ENCODE results near the gene PRDX5.

The PRDX5 gene

DNA sequence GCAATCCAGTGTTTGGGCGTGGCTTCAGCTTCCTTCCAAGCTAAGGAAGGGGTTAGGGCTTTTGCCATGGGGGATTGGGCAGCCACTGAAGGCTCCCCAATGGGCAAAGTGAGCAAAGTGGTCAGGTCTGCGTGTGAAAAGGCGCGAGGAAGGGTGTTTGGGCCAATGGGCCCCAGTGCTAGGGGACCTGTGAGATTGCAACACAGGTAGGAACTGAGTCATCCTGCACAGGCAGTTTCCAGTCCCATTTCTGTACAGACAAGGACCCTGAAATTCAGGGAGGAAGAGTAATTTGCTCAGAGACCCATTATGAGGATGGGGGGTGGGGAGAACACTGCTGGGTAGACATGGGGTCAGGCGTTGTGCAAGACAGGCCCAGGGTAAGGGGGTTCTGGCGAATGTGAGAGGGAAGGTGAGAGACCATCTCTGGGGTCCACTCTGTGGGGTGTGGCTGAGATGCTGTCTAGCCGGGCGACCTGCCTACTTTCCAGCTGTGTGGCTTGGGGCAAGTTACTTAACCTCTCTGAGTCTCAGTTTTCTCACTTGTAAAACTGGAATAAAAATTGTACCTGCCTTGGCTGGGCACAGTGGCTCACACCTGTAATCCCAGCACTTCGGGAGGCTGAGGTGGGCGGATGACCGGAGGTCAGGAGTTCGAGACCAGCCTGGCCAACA lies 29.4 kb downstream of the PRDX5 start:
- H3K27me3 Mint-ChIP-seq = no peaks in the 10 kb centered on the region
- H3K9me3 Mint-ChIP-seq = no peaks in the 10 kb centered on the region
- intact Hi-C loops (cut with micrococcal nuclease) = no loop called here
- no peak overlapping the region for H3K27ac Mint-ChIP-seq
- no peak overlapping the region for H3K4me3 Mint-ChIP-seq
- peaks cover 94% of the 10 kb centered on the region for H3K36me3 Mint-ChIP-seq (ENCODE audit: low read depth)
- peaks cover 44% of the 10 kb centered on the region for H3K4me1 Mint-ChIP-seq (ENCODE audit: low read depth)

DNA sequence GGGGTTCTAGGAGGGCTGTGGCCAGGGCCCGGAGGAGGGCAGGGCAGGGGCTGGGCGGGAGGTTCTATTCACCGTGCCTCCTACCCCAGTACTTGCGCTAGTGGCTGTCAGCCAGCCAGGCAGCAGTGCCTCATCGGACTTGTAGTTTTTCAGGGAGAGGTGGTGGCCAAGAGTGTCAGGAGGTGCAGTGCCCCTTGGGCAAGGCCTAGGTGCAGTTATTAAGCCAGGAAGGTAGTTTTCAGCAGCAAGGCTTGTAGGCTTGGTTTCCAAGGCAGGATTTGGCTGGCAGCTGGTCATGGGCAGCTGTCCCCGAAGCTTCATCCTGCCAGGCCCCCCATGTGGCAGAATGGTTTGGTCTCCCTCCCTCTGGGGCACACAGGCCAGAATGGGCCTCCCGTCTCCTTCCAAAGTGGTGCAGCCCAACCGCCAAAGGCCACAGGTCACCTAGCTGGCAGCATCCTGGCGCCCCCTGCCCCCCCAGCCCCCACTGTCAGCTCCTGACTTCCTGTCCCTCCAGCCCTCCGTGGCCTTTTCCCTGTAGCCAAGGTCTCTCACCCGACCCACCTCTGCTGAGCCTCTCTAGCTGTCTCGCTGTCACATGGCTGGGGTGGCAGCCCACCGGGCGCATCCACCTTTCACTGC lies 30.6 kb downstream of the PRDX5 start:
- intact Hi-C loops (cut with micrococcal nuclease) = no loop called here
- H3K4me1 Mint-ChIP-seq (ENCODE audit: low read depth) = peaks cover 32% of the 10 kb centered on the region
- H3K4me3 Mint-ChIP-seq = no peak overlapping the region
- no peaks in the 10 kb centered on the region for H3K9me3 Mint-ChIP-seq
- H3K36me3 Mint-ChIP-seq (ENCODE audit: low read depth) = peaks cover 94% of the 10 kb centered on the region
- no peak overlapping the region for H3K27ac Mint-ChIP-seq
- no peaks in the 10 kb centered on the region for H3K27me3 Mint-ChIP-seq

DNA sequence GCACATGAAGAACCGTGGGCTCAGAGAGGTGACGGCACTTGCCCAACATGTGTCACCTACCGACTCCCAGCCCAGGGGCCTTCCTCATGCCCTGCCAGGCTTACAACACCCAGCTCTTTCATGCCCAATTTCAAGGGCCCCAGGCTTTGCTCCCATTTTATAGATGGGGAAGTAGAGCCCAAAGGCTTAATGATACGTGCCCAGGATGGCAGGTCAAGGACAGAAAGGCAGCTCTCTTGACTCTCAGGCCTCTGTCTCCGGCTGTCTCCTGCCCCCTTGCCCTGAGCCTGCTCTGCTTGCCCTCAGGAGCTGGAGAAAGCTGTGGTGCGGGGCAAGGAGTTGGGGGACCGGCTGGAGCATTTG lies 31.1 kb downstream of the PRDX5 start:
- intact Hi-C loops (cut with micrococcal nuclease) = no loop called here
- Mint-ChIP-seq H3K36me3 (ENCODE audit: low read depth) (peaks cover 94% of the 10 kb centered on the region), H3K4me1 (ENCODE audit: low read depth) (peaks cover 32% of the 10 kb centered on the region), H3K27ac (no peak overlapping the region), H3K9me3 (no peaks in the 10 kb centered on the region), H3K4me3 (no peak overlapping the region), H3K27me3 (no peaks in the 10 kb centered on the region)

DNA sequence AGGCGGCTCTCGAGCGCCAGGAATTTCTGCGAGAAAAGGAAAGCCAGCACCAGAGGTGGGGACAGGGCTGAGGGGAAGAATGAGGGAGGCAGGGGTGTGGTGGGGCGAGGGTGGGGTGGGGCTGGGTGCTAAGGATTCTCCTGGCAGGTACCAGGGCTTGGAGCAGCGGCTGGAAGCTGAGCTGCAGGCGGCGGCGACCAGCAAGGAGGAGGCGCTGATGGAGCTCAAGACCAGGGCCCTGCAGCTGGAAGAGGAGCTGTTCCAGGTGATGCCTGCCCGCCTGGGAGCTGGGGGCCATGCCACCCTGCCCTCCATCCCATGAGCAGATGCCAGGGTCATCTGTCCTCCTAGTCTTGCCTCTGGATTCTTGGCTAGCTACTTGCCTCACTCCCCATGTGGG lies 31.5 kb downstream of the PRDX5 start:
- Mint-ChIP-seq H3K27me3 (no peaks in the 10 kb centered on the region), H3K4me1 (ENCODE audit: low read depth) (peaks cover 29% of the 10 kb centered on the region), H3K4me3 (no peak overlapping the region), H3K36me3 (ENCODE audit: low read depth) (peaks cover 94% of the 10 kb centered on the region), H3K9me3 (no peaks in the 10 kb centered on the region), H3K27ac (no peak overlapping the region)
- intact Hi-C loops (cut with micrococcal nuclease) = no loop called here

DNA sequence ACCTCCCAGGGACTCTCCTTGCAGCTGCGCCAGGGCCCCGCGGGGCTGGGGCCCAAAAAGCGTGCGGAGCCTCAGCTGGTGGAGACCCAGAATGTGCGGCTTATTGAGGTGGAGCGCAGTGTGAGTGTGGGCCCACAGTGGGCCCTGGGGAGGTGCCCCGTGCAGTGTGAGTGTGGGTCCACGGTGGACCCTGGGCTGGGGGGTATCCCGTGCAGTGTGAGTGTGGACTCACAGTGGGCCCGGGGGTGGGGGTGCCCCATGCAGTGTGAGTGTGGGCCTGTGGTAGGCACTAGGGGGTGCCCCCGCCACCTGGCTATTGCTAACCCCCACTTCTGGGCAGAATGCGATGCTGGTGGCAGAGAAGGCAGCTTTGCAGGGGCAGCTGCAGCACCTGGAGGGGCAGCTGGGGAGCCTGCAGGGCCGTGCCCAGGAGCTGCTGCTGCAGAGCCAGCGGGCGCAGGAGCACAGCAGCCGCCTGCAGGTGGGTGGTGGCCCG lies 33.3 kb downstream of the PRDX5 start:
- Mint-ChIP-seq H3K27ac (no peak overlapping the region), H3K4me3 (no peak overlapping the region), H3K36me3 (ENCODE audit: low read depth) (peaks cover 76% of the 10 kb centered on the region), H3K27me3 (no peaks in the 10 kb centered on the region), H3K4me1 (ENCODE audit: low read depth) (peaks cover 22% of the 10 kb centered on the region), H3K9me3 (no peaks in the 10 kb centered on the region)
- intact Hi-C loops (cut with micrococcal nuclease) = loop anchor here (10.0 kb wide), 1 partner anchor 304 kb away; no protein-coding TSS in a partner anchor

DNA sequence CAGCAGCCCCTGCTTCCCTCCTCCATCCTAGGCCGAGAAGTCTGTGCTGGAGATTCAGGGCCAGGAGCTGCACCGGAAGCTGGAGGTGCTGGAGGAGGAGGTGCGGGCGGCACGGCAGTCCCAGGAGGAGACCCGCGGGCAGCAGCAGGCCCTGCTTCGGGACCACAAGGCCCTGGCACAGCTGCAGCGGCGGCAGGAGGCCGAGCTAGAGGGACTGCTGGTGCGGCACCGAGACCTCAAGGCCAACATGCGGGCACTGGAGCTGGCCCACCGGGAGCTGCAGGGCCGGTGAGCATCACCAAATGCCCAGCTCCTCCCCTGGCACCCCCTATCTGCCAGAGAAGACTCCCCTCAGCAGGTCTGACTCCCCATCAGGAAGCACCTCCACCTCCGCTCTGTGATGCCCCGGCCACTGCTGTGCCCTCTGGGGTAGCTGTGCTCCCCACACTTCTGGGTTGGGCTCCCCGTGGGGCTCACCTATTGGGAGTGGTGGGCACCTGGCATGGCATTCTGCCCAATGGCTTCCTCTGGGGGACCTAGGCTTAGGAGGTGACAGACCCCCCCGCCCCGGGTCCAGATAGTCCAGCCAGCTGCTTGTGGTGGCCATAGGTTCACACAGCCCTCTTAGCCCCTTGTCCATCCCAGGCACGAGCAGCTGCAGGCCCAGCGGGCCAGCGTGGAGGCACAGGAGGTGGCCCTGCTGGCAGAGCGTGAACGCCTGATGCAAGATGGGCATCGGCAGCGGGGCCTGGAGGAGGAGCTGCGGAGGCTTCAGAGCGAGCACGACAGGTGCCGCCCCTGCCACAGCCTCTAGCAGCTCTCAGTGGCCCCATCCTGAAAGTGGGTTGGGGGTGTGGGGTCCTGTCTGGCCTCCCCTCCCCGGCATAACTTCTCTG lies 34.4 kb downstream of the PRDX5 start:
- Mint-ChIP-seq H3K27me3 (no peaks in the 10 kb centered on the region), H3K4me3 (no peak overlapping the region), H3K36me3 (ENCODE audit: low read depth) (peaks cover 76% of the 10 kb centered on the region), H3K4me1 (ENCODE audit: low read depth) (peaks cover 19% of the 10 kb centered on the region), H3K27ac (no peak overlapping the region), H3K9me3 (no peaks in the 10 kb centered on the region)
- intact Hi-C loops (cut with micrococcal nuclease) = loop anchor here (10.0 kb wide), 1 partner anchor 302 kb away; no protein-coding TSS in a partner anchor

DNA sequence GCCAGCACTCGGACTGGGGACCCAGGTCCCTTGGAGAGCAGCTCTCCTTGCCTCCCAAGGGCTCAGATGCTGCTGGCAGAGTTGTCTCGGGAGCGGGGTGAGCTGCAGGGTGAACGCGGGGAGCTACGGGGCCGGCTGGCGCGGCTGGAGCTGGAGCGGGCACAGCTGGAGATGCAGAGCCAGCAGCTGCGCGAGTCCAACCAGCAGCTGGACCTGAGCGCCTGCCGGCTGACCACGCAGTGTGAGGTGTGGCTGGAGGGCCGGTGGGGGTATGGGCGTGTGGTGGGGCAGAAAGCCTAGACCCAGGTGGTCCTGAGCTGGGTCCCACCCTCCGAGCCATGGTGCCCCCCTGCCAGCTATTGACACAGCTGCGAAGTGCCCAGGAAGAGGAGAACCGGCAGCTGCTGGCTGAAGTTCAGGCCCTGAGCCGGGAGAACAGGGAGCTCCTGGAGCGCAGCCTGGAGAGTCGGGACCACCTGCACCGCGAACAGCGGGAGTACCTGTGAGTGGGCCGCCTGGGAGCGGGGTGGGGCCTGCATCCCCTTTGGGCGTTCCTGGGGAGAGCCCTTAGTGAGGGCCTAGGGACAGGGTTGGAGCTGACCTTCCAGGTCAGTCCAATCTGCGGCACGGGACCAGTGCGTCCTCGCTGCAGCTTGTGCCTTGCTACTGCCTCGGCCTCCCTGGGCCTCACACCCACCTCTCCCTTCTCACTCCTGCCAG lies 35.2 kb downstream of the PRDX5 start:
- Mint-ChIP-seq H3K9me3 (no peaks in the 10 kb centered on the region), H3K36me3 (ENCODE audit: low read depth) (peaks cover 75% of the 10 kb centered on the region), H3K4me3 (no peak overlapping the region), H3K27me3 (no peaks in the 10 kb centered on the region), H3K4me1 (ENCODE audit: low read depth) (peaks cover 24% of the 10 kb centered on the region), H3K27ac (no peak overlapping the region)
- intact Hi-C loops (cut with micrococcal nuclease) = loop anchor here (10.0 kb wide), 1 partner anchor 302 kb away; no protein-coding TSS in a partner anchor

DNA sequence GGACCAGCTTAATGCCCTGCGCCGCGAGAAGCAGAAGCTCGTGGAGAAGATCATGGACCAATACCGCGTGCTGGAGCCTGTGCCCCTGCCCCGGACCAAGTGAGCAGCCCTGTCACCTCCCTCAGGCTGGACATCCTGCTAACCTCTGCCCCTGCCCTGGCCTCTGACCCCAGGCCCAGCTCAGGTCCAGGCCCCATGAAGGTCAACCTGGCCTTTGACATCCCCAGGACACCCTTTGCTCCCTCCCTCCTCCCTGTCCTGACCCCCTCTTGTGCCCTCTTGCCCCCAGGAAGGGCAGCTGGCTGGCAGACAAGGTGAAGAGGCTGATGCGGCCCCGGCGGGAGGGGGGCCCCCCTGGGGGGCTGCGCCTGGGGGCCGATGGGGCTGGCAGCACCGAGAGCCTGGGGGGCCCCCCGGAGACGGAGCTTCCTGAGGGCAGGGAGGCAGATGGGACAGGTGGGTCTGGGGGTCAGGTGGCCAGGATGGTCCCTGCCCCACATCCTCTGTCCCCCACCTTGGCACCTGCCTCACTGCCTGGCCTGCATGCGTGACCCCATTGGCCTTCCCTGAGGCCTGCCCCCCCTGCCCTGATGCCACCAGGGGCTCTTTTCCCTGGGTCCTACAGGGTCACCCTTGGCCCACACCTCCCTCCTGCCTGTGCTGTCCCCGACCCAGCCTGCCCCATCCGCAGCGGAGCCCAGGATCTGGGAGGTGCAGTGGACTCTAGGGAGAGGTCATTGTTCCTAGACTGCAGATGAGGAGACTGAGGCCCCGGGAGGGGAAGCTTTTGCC lies 36.0 kb downstream of the PRDX5 start:
- H3K27me3 Mint-ChIP-seq = no peaks in the 10 kb centered on the region
- no peak overlapping the region for H3K27ac Mint-ChIP-seq
- peaks cover 30% of the 10 kb centered on the region for H3K4me1 Mint-ChIP-seq (ENCODE audit: low read depth)
- no peaks in the 10 kb centered on the region for H3K9me3 Mint-ChIP-seq
- no peak overlapping the region for H3K4me3 Mint-ChIP-seq
- intact Hi-C loops (cut with micrococcal nuclease) = loop anchor here (10.0 kb wide), 1 partner anchor 301 kb away; no protein-coding TSS in a partner anchor
- H3K36me3 Mint-ChIP-seq (ENCODE audit: low read depth) = peaks cover 71% of the 10 kb centered on the region

DNA sequence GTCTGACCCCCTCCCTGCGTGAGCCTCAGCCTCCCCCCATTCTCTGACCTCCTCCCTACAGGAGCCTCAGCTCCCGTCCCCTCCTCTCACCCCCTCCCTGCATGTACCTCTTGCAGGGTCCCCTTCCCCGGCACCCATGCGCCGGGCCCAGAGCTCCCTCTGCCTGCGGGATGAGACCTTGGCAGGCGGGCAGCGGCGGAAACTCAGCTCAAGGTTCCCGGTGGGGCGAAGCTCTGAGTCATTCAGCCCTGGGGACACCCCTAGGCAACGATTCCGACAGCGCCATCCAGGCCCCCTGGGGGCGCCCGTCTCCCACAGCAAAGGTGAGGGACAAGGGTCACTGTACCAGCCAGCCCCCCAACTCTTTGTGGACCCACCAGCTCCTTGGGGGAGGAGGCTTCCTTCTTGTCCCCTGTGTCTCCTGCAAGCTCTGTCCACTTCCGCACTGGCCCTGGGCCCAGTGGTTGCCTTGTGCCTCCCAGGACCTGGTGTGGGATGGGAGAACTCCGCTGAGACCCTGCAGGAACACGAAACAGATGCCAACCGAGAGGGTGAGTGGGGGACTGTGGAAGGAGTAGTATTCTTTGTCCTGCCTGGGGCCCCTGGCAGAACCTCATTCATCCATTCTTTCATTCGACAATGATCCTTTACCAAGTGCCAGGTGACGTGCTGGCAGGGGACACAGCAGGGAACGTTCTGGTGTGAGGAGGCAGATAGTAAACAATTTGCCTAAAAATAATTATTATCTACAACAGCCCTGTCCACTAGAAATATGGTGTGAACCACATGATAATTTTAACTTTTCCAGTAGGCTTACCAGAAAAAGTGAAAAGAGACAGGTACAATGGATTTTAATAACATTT lies 37.4 kb downstream of the PRDX5 start:
- H3K4me3 Mint-ChIP-seq = peak overlapping the region; percentile 57
- peaks cover 42% of the 10 kb centered on the region for H3K4me1 Mint-ChIP-seq (ENCODE audit: low read depth)
- H3K36me3 Mint-ChIP-seq (ENCODE audit: low read depth) = peaks cover 71% of the 10 kb centered on the region
- H3K9me3 Mint-ChIP-seq = no peaks in the 10 kb centered on the region
- H3K27me3 Mint-ChIP-seq = no peaks in the 10 kb centered on the region
- intact Hi-C loops (cut with micrococcal nuclease) = loop anchor here (10.0 kb wide), 1 partner anchor 299 kb away; no protein-coding TSS in a partner anchor
- peak overlapping the region; percentile 76 for H3K27ac Mint-ChIP-seq

DNA sequence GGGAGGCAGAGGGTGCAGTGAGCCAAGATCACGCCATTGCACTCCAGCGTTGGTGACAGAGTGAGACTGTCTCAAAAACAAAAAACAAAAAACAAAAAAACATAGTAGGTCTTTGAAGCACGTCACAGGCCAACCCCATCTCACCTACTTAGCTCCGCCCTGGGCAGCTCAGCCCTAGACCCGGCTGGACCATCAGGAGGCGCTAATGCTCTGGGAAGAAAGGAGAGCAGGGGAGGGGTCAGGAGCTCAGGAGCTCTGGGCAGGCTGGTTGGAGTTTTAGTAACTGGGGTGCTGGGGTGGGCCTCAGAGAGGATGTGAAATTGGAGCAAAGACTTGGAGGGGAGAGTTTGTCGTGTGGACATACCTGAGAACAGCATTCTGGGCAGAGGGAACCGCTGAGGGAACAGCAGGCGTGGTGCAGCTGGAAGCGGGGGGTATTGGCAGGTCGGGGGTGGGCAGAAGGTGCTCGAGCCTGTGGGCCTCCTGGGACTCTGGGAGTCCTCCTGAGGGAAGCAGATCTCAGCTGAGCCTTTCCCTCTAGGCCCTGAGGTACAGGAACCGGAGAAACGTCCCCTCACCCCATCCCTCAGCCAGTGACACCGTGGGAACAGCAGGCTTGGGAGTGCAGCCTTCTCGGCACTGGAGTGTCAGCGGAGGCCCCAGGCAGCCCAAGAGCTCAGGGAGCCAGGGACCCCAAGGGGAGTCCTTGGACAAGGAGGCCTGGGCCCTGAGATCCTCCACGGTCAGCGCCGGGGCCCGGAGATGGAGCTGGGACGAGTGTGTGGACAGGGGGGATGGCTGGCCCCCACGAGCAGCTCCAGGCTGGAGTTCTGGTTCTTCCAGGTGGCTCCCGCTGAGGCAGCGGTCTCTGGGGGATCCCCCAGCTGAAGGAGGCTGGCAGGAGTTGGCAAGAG lies 38.8 kb downstream of the PRDX5 start:
- Mint-ChIP-seq H3K36me3 (ENCODE audit: low read depth) (peaks cover 71% of the 10 kb centered on the region), H3K27me3 (no peaks in the 10 kb centered on the region), H3K4me1 (ENCODE audit: low read depth) (peaks cover 54% of the 10 kb centered on the region), H3K4me3 (no peak overlapping the region), H3K27ac (peak overlapping the region; percentile 80), H3K9me3 (no peaks in the 10 kb centered on the region)
- intact Hi-C loops (cut with micrococcal nuclease) = loop anchor here (10.0 kb wide), 1 partner anchor 298 kb away; no protein-coding TSS in a partner anchor

DNA sequence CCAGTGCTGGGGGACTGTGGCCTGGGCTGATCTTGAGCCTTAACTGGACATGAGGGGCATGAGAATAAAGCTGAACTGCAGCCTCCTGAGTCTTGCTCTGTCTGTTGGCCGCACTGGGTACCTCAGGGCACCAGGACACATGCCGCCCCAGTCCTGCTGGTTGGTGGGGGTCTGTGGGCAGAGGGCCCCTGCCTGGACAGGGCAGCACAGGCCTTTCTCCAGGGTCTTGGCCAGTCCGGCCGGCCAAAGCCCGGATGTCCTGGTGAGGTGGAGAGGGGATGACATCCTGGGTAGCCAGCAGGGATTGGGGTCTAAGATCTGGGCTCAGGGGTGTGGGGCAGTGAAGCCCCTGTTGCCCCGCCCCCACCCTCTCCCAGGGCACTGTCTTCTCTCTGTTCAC lies 39.5 kb downstream of the PRDX5 start:
- Mint-ChIP-seq H3K9me3 (no peaks in the 10 kb centered on the region), H3K36me3 (ENCODE audit: low read depth) (peaks cover 71% of the 10 kb centered on the region), H3K27ac (peak overlapping the region; percentile 80), H3K4me1 (ENCODE audit: low read depth) (peaks cover 54% of the 10 kb centered on the region), H3K4me3 (no peak overlapping the region), H3K27me3 (no peaks in the 10 kb centered on the region)
- intact Hi-C loops (cut with micrococcal nuclease) = loop anchor here (10.0 kb wide), 1 partner anchor 297 kb away; no protein-coding TSS in a partner anchor
